Panc1 (cell line): ENCODE results near the gene GSTK1.

ENCODE experiments used
- CTCF ChIP-seq: fragments of 450-650 bp; IDR thresholded peaks from 2 replicates; pipeline ENCODE4 v1.5.1; 2017; ENCODE audit warnings: mild to moderate bottlenecking
- POLR2AphosphoS5 ChIP-seq: IDR thresholded peaks from 2 replicates; pipeline ENCODE4 v1.6.1; 2012; ENCODE audit warnings: mild to moderate bottlenecking, low read depth, low read length, moderate library complexity
- REST ChIP-seq, 2 experiments: IDR thresholded peaks; 2 replicates each; pipeline ENCODE4 v1.6.1; 2011 to 2012; ENCODE audit warnings: low read depth in 2 of 2, control low read depth in 1 of 2, low read length in 1 of 2, mild to moderate bottlenecking in 1 of 2, moderate library complexity in 1 of 2; ENCODE audit not compliant: insufficient read depth in 1 of 2
- SIN3A ChIP-seq: IDR thresholded peaks from 2 replicates; pipeline ENCODE4 v1.6.1; 2012; ENCODE audit warnings: low read depth, mild to moderate bottlenecking, low read length, moderate library complexity, borderline replicate concordance; ENCODE audit not compliant: insufficient read depth
- TCF7L2 ChIP-seq: IDR thresholded peaks from 2 replicates; pipeline ENCODE4 v1.6.1; 2011; ENCODE audit warnings: mild to moderate bottlenecking, low read depth, low read length, inconsistent platforms

GRCh38 chr7:143216686-143217085 lies 46.6 kb upstream of the GSTK1 start:
- TF ChIP-seq CTCF (no peak), POLR2AphosphoS5 (no peak), REST (IDR thresholded peaks at IDR 0.05; ENCODE audit: insufficient read depth in 1 of 2, low read depth in 2 of 2, low read length in 1 of 2) (no peak), SIN3A (no peak), TCF7L2 (no peak)
